ENCODE data around the gene PPP1R10. TPM values are rescaled to one million over a fixed set of nuclear protein-coding genes. Genes with fewer than 3 reads are reported as not detected.
A peak's percentile ranks its signal among the peaks of the same experiment; 100 is the strongest.

PPP1R10 gene
- total RNA-seq, 1 experiment from 2014 or later: 119 TPM

DNA sequence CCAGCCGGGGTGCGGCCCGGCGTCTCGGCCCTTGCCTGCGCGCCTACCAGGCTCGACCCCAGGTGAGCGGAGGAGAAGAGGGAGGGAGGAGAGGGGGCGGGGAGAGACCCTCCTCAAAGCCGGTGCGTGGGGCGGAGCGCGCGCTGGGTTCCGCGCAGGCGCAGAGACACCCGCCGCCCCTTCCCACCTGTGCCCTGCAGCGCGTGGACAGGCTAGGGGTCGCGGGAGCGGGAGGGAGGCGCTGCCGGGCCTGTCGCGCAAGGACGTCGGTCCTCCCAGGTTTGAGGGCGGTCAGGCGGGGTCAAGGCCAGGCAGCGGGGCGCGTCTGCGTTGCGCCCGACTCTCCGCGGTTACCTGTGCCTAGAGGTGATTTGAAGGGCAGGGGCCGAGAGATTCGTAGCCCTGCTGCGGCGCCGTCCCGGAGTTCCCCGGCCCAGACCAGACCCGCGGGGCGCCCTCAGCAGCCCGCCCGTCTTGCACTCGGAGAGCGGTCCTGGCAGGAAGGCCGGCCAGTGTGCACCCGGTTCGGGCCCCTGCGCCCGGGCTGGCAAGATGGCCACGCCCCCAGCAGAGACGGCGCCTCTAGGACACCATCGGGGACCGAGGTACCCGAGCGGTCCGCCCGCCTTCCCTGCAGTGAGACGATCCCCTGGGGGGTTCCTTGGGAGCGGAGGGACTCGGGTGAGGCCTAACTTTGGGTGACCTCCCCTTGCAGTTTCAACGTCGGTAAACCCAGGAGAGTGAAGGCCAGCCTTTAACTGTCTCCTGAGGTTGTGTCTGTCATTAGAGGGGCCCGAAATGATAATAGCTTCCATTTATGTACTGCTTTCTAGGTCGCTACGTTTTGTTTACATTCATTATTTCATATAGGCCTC, 30.4 kb upstream of the PPP1R10 start:
- H3K4me3 Mint-ChIP-seq (ENCODE audit: low read depth, unreplicated experiment): peak overlapping the region; percentile 78
- H3K36me3 Mint-ChIP-seq (ENCODE audit: insufficient read depth, unreplicated experiment): peaks cover 80% of the 10 kb centered on the region
- TF ChIP-seq, protein P1, sequence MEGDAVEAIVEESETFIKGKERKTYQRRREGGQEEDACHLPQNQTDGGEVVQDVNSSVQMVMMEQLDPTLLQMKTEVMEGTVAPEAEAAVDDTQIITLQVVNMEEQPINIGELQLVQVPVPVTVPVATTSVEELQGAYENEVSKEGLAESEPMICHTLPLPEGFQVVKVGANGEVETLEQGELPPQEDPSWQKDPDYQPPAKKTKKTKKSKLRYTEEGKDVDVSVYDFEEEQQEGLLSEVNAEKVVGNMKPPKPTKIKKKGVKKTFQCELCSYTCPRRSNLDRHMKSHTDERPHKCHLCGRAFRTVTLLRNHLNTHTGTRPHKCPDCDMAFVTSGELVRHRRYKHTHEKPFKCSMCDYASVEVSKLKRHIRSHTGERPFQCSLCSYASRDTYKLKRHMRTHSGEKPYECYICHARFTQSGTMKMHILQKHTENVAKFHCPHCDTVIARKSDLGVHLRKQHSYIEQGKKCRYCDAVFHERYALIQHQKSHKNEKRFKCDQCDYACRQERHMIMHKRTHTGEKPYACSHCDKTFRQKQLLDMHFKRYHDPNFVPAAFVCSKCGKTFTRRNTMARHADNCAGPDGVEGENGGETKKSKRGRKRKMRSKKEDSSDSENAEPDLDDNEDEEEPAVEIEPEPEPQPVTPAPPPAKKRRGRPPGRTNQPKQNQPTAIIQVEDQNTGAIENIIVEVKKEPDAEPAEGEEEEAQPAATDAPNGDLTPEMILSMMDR (IDR thresholded peaks at IDR 0.05; ENCODE audit: unreplicated experiment): no peak
- peak overlapping the region; percentile 69 for H3K27ac Mint-ChIP-seq (ENCODE audit: unreplicated experiment)
- TSS peak; percentile 36 for BruUV-seq (replicated peaks)
- peaks cover 13% of the 10 kb centered on the region for H3K4me1 Mint-ChIP-seq (ENCODE audit: low read depth, unreplicated experiment)
- H3K27me3 Mint-ChIP-seq (ENCODE audit: unreplicated experiment): no peaks in the 10 kb centered on the region
- peak; percentile 88 for DNase-seq
- no peaks in the 10 kb centered on the region for H3K9me3 Mint-ChIP-seq (ENCODE audit: low read depth, unreplicated experiment)
- CTCF ChIA-PET: interaction anchor here (0.7 to 1.0 kb wide), 4 partner anchors 10 to 103 kb away, joined by 3 to 6 read pairs (median 4); no protein-coding TSS in a partner anchor
- intact Hi-C loops (cut with micrococcal nuclease; ENCODE audit: unreplicated experiment): no loop called here

GRCh38 chr6:30646450-30647241, 29.6 kb upstream of the PPP1R10 start, which contains the start of gene C6orf136:
Gene C6orf136, plus strand, starts transcription at chr6:30647133. Its CDS starts 99 bp downstream, at chr6:30647232.
- Mint-ChIP-seq H3K27ac (ENCODE audit: unreplicated experiment) (peak within 1 kb of the TSS; percentile 69), H3K4me1 (ENCODE audit: low read depth, unreplicated experiment) (peaks cover 13% of the 10 kb centered on the region), H3K9me3 (ENCODE audit: low read depth, unreplicated experiment) (no peaks in the 10 kb centered on the region), H3K27me3 (ENCODE audit: unreplicated experiment) (no peaks in the 10 kb centered on the region), H3K4me3 (ENCODE audit: low read depth, unreplicated experiment) (peak within 1 kb of the TSS; percentile 78), H3K36me3 (ENCODE audit: insufficient read depth, unreplicated experiment) (peaks cover 77% of the 10 kb centered on the region)
- intact Hi-C loops (cut with micrococcal nuclease; ENCODE audit: unreplicated experiment): no loop called here
- TSS peak; percentile 26 for BruUV-seq (replicated peaks)
- CTCF ChIA-PET: interaction anchor here (0.6 to 1.0 kb wide), 5 partner anchors 29 to 172 kb away, joined by 3 to 4 read pairs (median 3); partner anchors contain the start of gene MRPS18B
- peak; percentile 92 for DNase-seq
- TF ChIP-seq, protein P1 (IDR thresholded peaks at IDR 0.05; ENCODE audit: unreplicated experiment): no peak

DNA sequence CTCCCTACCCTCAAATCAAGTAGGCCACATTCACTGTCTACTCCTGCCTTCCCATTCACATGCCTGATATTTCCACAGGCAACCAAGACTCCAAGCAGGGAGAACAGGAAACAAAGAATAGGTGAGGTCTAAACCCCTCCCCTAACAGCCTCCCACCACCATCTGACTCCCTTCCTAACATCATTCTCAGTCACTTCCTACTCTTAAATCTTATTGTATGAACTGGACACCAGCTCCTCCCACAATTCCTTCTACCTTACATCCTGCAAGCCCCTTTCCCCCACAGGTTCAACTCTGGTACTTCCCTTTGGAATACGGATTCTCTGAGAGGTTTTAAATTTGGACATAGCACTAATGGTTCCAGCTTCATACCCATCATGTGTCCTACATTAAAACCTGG, 28.9 kb upstream of the PPP1R10 start:
- peaks cover 13% of the 10 kb centered on the region for H3K4me1 Mint-ChIP-seq (ENCODE audit: low read depth, unreplicated experiment)
- H3K27ac Mint-ChIP-seq (ENCODE audit: unreplicated experiment): peak overlapping the region; percentile 69
- no peak for DNase-seq
- H3K27me3 Mint-ChIP-seq (ENCODE audit: unreplicated experiment): no peaks in the 10 kb centered on the region
- intact Hi-C loops (cut with micrococcal nuclease; ENCODE audit: unreplicated experiment): no loop called here
- peaks cover 70% of the 10 kb centered on the region for H3K36me3 Mint-ChIP-seq (ENCODE audit: insufficient read depth, unreplicated experiment)
- H3K9me3 Mint-ChIP-seq (ENCODE audit: low read depth, unreplicated experiment): no peaks in the 10 kb centered on the region
- BruUV-seq (replicated peaks): no TSS peak
- TF ChIP-seq, protein P1 (IDR thresholded peaks at IDR 0.05; ENCODE audit: unreplicated experiment): no peak
- CTCF ChIA-PET: interaction anchor here (1.0 kb wide), 1 partner anchor 85 kb away, joined by 3 read pairs; no protein-coding TSS in a partner anchor
- peak overlapping the region; percentile 78 for H3K4me3 Mint-ChIP-seq (ENCODE audit: low read depth, unreplicated experiment)

DNA sequence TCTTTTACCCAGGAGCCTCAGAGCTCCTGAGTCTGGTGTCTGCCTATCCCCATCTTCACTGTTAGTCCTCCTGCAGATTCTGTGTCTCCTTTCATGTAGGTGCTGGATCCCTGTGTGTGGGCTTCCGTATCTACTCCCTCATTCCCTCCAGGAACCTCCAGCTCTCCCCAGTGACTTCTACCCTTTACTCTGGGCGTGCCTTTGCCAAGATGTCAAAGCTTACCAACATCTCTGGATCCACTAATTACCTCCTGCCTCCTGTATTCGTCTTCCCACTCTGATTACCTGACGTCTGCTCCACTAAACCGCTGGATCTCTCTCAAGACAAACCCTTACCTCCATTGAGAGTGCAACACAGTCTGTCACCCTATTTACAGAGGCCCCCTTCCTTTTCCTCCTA, 27.7 kb upstream of the PPP1R10 start:
- H3K36me3 Mint-ChIP-seq (ENCODE audit: insufficient read depth, unreplicated experiment): peaks cover 59% of the 10 kb centered on the region
- H3K4me3 Mint-ChIP-seq (ENCODE audit: low read depth, unreplicated experiment): no peak overlapping the region
- TF ChIP-seq, protein P1 (IDR thresholded peaks at IDR 0.05; ENCODE audit: unreplicated experiment): no peak
- no peaks in the 10 kb centered on the region for H3K27me3 Mint-ChIP-seq (ENCODE audit: unreplicated experiment)
- DNase-seq: no peak
- H3K9me3 Mint-ChIP-seq (ENCODE audit: low read depth, unreplicated experiment): no peaks in the 10 kb centered on the region
- peaks cover 13% of the 10 kb centered on the region for H3K4me1 Mint-ChIP-seq (ENCODE audit: low read depth, unreplicated experiment)
- no TSS peak for BruUV-seq (replicated peaks)
- H3K27ac Mint-ChIP-seq (ENCODE audit: unreplicated experiment): no peak overlapping the region
- intact Hi-C loops (cut with micrococcal nuclease; ENCODE audit: unreplicated experiment): no loop called here
- CTCF ChIA-PET: no interaction called here

Measured in Calu3 (cell line).